ENCODE data around the gene HMGCR. TPM values are rescaled to one million over a fixed set of nuclear protein-coding genes. Genes with fewer than 3 reads are reported as not detected.
A peak's percentile ranks its signal among the peaks of the same experiment; 100 is the strongest.

The HMGCR gene
- total and polyA plus RNA-seq, 2 experiments from 2014 or later, result 72.2 to 331 TPM

GRCh38 chr5:75341934-75342333 lies 4.9 kb downstream of the HMGCR start:
- Histone ChIP-seq H3K36me3 (ENCODE audit: insufficient read depth) (peaks cover 42% of the 10 kb centered on the region), H2AFZ (no peak overlapping the region), H4K20me1 (replicated peaks; ENCODE audit: insufficient read depth) (peaks cover 54% of the 10 kb centered on the region), H3K79me2 (replicated peaks; ENCODE audit: insufficient read depth) (peaks cover 97% of the 10 kb centered on the region), H3K4me3 (no peak overlapping the region), H3K9me2 (ENCODE audit: insufficient read depth) (no peaks in the 10 kb centered on the region), H3K27me3 (ENCODE audit: insufficient read depth) (no peaks in the 10 kb centered on the region), H3K4me1 (ENCODE audit: insufficient read depth) (no peaks in the 10 kb centered on the region), H3K4me2 (no peak overlapping the region), H3K27ac (ENCODE audit: low read depth) (no peak overlapping the region), H3F3A (replicated peaks; ENCODE audit: low read depth) (no peaks in the 10 kb centered on the region)
- Mint-ChIP-seq H3K27me3 (ENCODE audit: insufficient read depth, low read depth, poor library complexity) (peaks cover 1% of the 10 kb centered on the region), H3K27ac (no peak overlapping the region), H3K4me3 (peak overlapping the region; percentile 7; the same call in 1 of the 3 replicates), H3K4me1 (peaks cover 21% of the 10 kb centered on the region), H3K9me3 (no peaks in the 10 kb centered on the region), H3K36me3 (ENCODE audit: low read depth) (peaks cover 56% of the 10 kb centered on the region)
- DNase-seq (ENCODE audit: low spot score), result no peak
- no peak for ATAC-seq
- TF ChIP-seq REST (IDR thresholded peaks at IDR 0.05; ENCODE audit: unreplicated experiment), result no peak
- TF ChIP-seq CREB1 (CRISPR knock-in tag; IDR thresholded peaks at IDR 0.05; ENCODE audit: low read depth), result no peak
- no peak for TF ChIP-seq ZNF462 (CRISPR knock-in tag; IDR thresholded peaks at IDR 0.05)
- no peak for TF ChIP-seq JUNB (IDR thresholded peaks at IDR 0.05; ENCODE audit: unreplicated experiment)
- TF ChIP-seq CTCF (conservative IDR thresholded peaks at IDR 0.05; ENCODE audit: low read depth in 2 of 2), result no peak
- no peak for TF ChIP-seq STAT1 (IDR thresholded peaks at IDR 0.05; ENCODE audit: unreplicated experiment)
- TF ChIP-seq EZH2phosphoT487 (IDR thresholded peaks at IDR 0.05; ENCODE audit: unreplicated experiment), result no peak
- no peak for TF ChIP-seq NANOG (IDR thresholded peaks at IDR 0.05; ENCODE audit: borderline replicate concordance)
- TF ChIP-seq ZNF331 (CRISPR knock-in tag; IDR thresholded peaks at IDR 0.05; ENCODE audit: low read depth), result no peak
- TF ChIP-seq ETS1 (IDR thresholded peaks at IDR 0.05), result no peak
- no peak for TF ChIP-seq EZH2 (IDR thresholded peaks at IDR 0.05; ENCODE audit: low read depth, unreplicated experiment)
- TF ChIP-seq POLR2AphosphoS5 (IDR thresholded peaks at IDR 0.05; ENCODE audit: low read depth), result no peak
- TF ChIP-seq ZNF114 (CRISPR knock-in tag; IDR thresholded peaks at IDR 0.05), result no peak

Measured in GM23338 (cell line).